Tibial nerve (tissue), 4 donors: ENCODE measurements around the gene LARP1.

Experiments used
- CTCF ChIP-seq, 5 experiments: fragments of 200-600 bp in 3 of 5; fragments of 450-650 bp in 2 of 5; sonication (generic) in 3 of 5; IDR thresholded peaks; one replicate each; pipeline ENCODE4 v1.5.1; 2016 to 2019; ENCODE audit warnings: antibody characterized with exemption in 5 of 5, mild to moderate bottlenecking in 3 of 5, moderate library complexity in 2 of 5
- EP300 ChIP-seq, 2 donors: sonication (generic); formaldehyde crosslinking; IDR thresholded peaks; one replicate each; pipeline ENCODE4 v1.6.1; 2017; ENCODE audit warnings: antibody characterized with exemption in 2 of 2, mild to moderate bottlenecking in 1 of 2
- POLR2A ChIP-seq, 2 donors: fragments of 450-650 bp; IDR thresholded peaks; one replicate each; pipeline ENCODE4 v1.6.1; 2017; ENCODE audit warnings: antibody characterized with exemption in 2 of 2, mild to moderate bottlenecking in 2 of 2, moderate library complexity in 2 of 2

GRCh38 chr5:154766558-154767281 lies 11.5 kb downstream of the LARP1 start:
- TF ChIP-seq CTCF (IDR thresholded peaks at IDR 0.05) (no peak), POLR2A (IDR thresholded peaks at IDR 0.05) (no peak), EP300 (IDR thresholded peaks at IDR 0.05) (no peak)
